Common myeloid progenitor, CD34-positive (primary cell): ENCODE data around the gene KCNN3. TPM values are rescaled to one million over a fixed set of nuclear protein-coding genes. Genes with fewer than 3 reads are reported as not detected.
"Not testable (repeated sequence)": the region's sequence is repeated elsewhere in the genome, so short reads cannot be mapped to it uniquely, and the experiment has no call there.

Experiments
- CTCF ChIA-PET: fragments of 350-600 bp; sonication (Branson Sonifier 250); formaldehyde crosslinking; loops from one replicate; lab custom pipeline; 2021; ENCODE audit warnings: antibody characterized with exemption; lab: Charles Lee
- POLR2A ChIA-PET: fragments of 350-600 bp; sonication (Branson Sonifier 250); formaldehyde crosslinking; loops from one replicate; lab custom pipeline; 2021; ENCODE audit warnings: antibody characterized with exemption; lab: Charles Lee
- DNase-seq, 3 donors: peaks; one replicate each; pipeline versions ENCODE4 v3.0.0 to v3.0.0-alpha.2; 2013
- H3K27ac ChIP-seq, 2 experiments: 1 replicate in 1 of 2; 2 replicates in 1 of 2; pipeline ENCODE4 v1.7.0; 2013; ENCODE audit warnings: inconsistent platforms in 2 of 2, low read length in 2 of 2, mild to moderate bottlenecking in 2 of 2, low read depth in 1 of 2, moderate library complexity in 1 of 2; ENCODE audit not compliant: severe bottlenecking in 2 of 2, insufficient read depth in 1 of 2, poor library complexity in 1 of 2
- H3K27me3 ChIP-seq, 5 experiments: replicated peaks in 2 of 5; 1 replicate in 3 of 5; 2 replicates in 2 of 5; pipeline versions ENCODE4 v1.6.1 to v1.7.0; 2013; ENCODE audit warnings: low read length in 4 of 5, mild to moderate bottlenecking in 2 of 5, moderate library complexity in 2 of 5, inconsistent platforms in 1 of 5; ENCODE audit not compliant: insufficient read depth in 5 of 5, control insufficient read depth in 4 of 5
- H3K36me3 ChIP-seq, 4 experiments: 1 replicate in 2 of 4; 2 replicates in 2 of 4; pipeline versions ENCODE4 v1.6.1 to v1.7.0; 2013; ENCODE audit warnings: low read length in 3 of 4, control low read depth in 1 of 4, mild to moderate bottlenecking in 1 of 4; ENCODE audit not compliant: control insufficient read depth in 4 of 4, insufficient read depth in 4 of 4
- H3K4me1 ChIP-seq, 4 experiments: 1 replicate in 3 of 4; 2 replicates in 1 of 4; pipeline versions ENCODE4 v1.6.1 to v1.7.1; 2013; ENCODE audit warnings: low read length in 3 of 4, mild to moderate bottlenecking in 3 of 4, control low read depth in 1 of 4, inconsistent platforms in 1 of 4, moderate library complexity in 1 of 4; ENCODE audit not compliant: control insufficient read depth in 4 of 4, insufficient read depth in 4 of 4; ENCODE audit errors: control extremely low read depth in 1 of 4
- H3K4me3 ChIP-seq, 7 experiments: 1 replicate in 4 of 7; 2 replicates in 3 of 7; pipeline versions ENCODE4 v1.5.1 to v1.7.0; 2013; ENCODE audit warnings: mild to moderate bottlenecking in 7 of 7, low read length in 6 of 7, moderate library complexity in 6 of 7, inconsistent platforms in 2 of 7, low read depth in 2 of 7, control low read depth in 1 of 7; ENCODE audit not compliant: insufficient read depth in 4 of 7, control insufficient read depth in 1 of 7; ENCODE audit errors: extremely low read depth in 1 of 7
- H3K9me3 ChIP-seq, 5 experiments: 1 replicate in 4 of 5; 2 replicates in 1 of 5; pipeline versions ENCODE4 v1.6.1 to v1.7.1; 2013; ENCODE audit warnings: low read length in 4 of 5, mild to moderate bottlenecking in 2 of 5, inconsistent platforms in 1 of 5, low read depth in 1 of 5, moderate library complexity in 1 of 5; ENCODE audit not compliant: control insufficient read depth in 4 of 5, insufficient read depth in 2 of 5; ENCODE audit errors: control extremely low read depth in 1 of 5
- WGBS: methylation state at CpG from one replicate; pipeline ENCODE4 v1.1.5; 2013; ENCODE audit not compliant: insufficient coverage; 5-methylcytosine and 5-hydroxymethylcytosine counted together
- polyA plus RNA-seq: library from polyadenylated mRNA; unstranded; fragments of 120-200 nt; gene quantifications from one replicate; pipeline ENCODE4 v1.2.1, GENCODE V29; 2013

Gene KCNN3
- polyA plus RNA-seq: 0.01 TPM

- H3K4me3 ChIP-seq: peak within 1 kb of the TSS in 4 of 7 experiments; percentile 12 to 59 (median 44)
- peaks cover 0 to 29% (median 27%) of the 10 kb centered on the region in 4 experiments for H3K4me1 ChIP-seq
- DNase-seq: peak; percentile 83 to 91 (median 91)
- CTCF ChIA-PET: interaction anchor here (1.1 to 5.7 kb wide), 6 partner anchors 9 to 200 kb away, joined by 3 to 30 read pairs (median 6); no protein-coding TSS in a partner anchor
- H3K9me3 ChIP-seq: no peaks in the 10 kb centered on the region
- no peaks in the 10 kb centered on the region for H3K36me3 ChIP-seq
- WGBS: 0% methylated on average over 13 of the region's 17 CpGs
- no peak within 1 kb of the TSS for H3K27ac ChIP-seq
- POLR2A ChIA-PET: no interaction called here
- H3K27me3 ChIP-seq: peaks cover 0 to 40% (median 11%) of the 10 kb centered on the region in 5 experiments
These were observed at the start of gene KCNN3 for GRCh38 chr1:154870115-154870571. TSS of gene KCNN3 (minus strand) at chr1:154870281. CDS start at chr1:154869964, 317 bp downstream.

DNA sequence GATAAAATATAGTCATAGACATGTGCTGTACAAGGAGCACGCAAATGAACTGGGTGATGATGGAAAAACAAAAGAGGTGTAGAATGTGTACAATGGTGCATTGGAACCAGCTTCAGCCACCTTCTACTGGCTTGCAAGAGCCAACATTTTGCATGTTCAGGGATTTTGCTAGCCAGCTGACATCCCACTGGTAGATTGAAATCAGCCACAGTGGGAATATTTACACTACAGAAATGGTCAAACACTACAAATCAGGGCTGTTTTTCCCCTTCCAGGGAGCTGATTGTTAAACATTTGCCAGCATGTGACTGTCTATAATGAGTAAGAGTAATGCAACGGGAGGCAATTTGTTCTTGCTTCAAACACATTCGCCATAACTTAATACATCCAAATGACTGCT, 43.2 kb upstream of the KCNN3 start:
- ChIA-PET POLR2A (no interaction called here), CTCF (interaction anchor here (1.3 to 1.4 kb wide), 2 partner anchors 11 to 103 kb away, joined by 3 read pairs; no protein-coding TSS in a partner anchor)
- no CpG with 5 or more reads among the region's 3 CpGs for WGBS

GRCh38 chr1:154912755-154913154, 42.7 kb upstream of the KCNN3 start:
- no peaks in the 10 kb centered on the region for H3K27me3 ChIP-seq
- H3K4me3 ChIP-seq: no peak overlapping the region
- no peaks in the 10 kb centered on the region for H3K4me1 ChIP-seq
- ChIA-PET CTCF (interaction anchor here (0.8 to 1.4 kb wide), 4 partner anchors 11 to 148 kb away, joined by 3 read pairs; no protein-coding TSS in a partner anchor), POLR2A (no interaction called here)
- no peak overlapping the region for H3K27ac ChIP-seq
- H3K36me3 ChIP-seq: no peaks in the 10 kb centered on the region
- no peak for DNase-seq
- 83% methylated on average over 1 of the region's 2 CpGs for WGBS
- peaks cover 0 to 13% (median 2%) of the 10 kb centered on the region in 5 experiments for H3K9me3 ChIP-seq

More for the DNA sequence above, 43.2 kb upstream of the KCNN3 start:
- H3K27ac ChIP-seq: no peak overlapping the region
- H3K4me3 ChIP-seq: no peak overlapping the region
- peaks cover 0 to 10% (median 2%) of the 10 kb centered on the region in 5 experiments for H3K9me3 ChIP-seq
- no peak for DNase-seq
- H3K27me3 ChIP-seq: no peaks in the 10 kb centered on the region
- H3K4me1 ChIP-seq: no peaks in the 10 kb centered on the region
- no peaks in the 10 kb centered on the region for H3K36me3 ChIP-seq

GRCh38 chr1:154911691-154912550, 41.8 kb upstream of the KCNN3 start:
- Histone ChIP-seq H3K27ac (no peak overlapping the region), H3K9me3 (peaks cover 0 to 14% (median 2%) of the 10 kb centered on the region in 5 experiments), H3K4me3 (no peak overlapping the region), H3K27me3 (no peaks in the 10 kb centered on the region), H3K36me3 (no peaks in the 10 kb centered on the region), H3K4me1 (no peaks in the 10 kb centered on the region)
- ChIA-PET CTCF (interaction anchor here (0.8 to 1.4 kb wide), 3 partner anchors 104 to 149 kb away, joined by 3 read pairs; no protein-coding TSS in a partner anchor), POLR2A (no interaction called here)
- WGBS: 97% methylated on average over 7 of the region's 8 CpGs
- no peak for DNase-seq

DNA sequence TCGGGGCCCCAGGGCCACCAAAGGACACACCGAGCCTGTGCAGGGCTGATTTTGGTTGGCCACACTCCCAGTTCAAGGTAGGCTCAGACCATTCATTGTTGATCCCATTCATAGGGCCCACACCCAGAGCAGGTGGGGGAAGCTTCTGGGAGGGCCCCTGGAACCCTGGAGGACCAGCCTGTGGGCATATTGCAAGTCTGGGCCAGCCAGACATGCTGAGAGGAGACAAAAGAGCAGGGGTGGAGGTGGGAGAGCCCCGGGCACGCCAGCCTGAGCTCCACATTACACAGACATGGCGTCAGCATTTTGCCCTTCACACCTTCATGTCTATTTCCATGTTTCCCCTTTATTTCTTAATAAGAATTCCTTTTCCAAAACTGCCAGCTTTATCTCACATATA, 40.8 kb upstream of the KCNN3 start:
- ChIA-PET CTCF (no interaction called here), POLR2A (no interaction called here)
- H3K9me3 ChIP-seq: peaks cover 0 to 11% (median 0%) of the 10 kb centered on the region in 5 experiments
- DNase-seq: no peak
- no peaks in the 10 kb centered on the region for H3K27me3 ChIP-seq
- no peak overlapping the region for H3K4me3 ChIP-seq
- no peaks in the 10 kb centered on the region for H3K4me1 ChIP-seq
- H3K27ac ChIP-seq: no peak overlapping the region
- no peaks in the 10 kb centered on the region for H3K36me3 ChIP-seq
- 100% methylated on average over 1 of the region's 5 CpGs for WGBS

GRCh38 chr1:154908937-154909336, 38.9 kb upstream of the KCNN3 start:
- Histone ChIP-seq H3K27ac (no peak overlapping the region), H3K27me3 (no peaks in the 10 kb centered on the region), H3K4me1 (no peaks in the 10 kb centered on the region), H3K36me3 (no peaks in the 10 kb centered on the region), H3K9me3 (peaks cover 0 to 11% (median 0%) of the 10 kb centered on the region in 5 experiments), H3K4me3 (no peak overlapping the region)
- WGBS: 100% methylated on average over 1 of the region's 5 CpGs
- ChIA-PET CTCF (interaction anchor here (0.6 kb wide), 1 partner anchor 31 kb away, joined by 3 read pairs; no protein-coding TSS in a partner anchor), POLR2A (no interaction called here)
- DNase-seq: no peak

DNA sequence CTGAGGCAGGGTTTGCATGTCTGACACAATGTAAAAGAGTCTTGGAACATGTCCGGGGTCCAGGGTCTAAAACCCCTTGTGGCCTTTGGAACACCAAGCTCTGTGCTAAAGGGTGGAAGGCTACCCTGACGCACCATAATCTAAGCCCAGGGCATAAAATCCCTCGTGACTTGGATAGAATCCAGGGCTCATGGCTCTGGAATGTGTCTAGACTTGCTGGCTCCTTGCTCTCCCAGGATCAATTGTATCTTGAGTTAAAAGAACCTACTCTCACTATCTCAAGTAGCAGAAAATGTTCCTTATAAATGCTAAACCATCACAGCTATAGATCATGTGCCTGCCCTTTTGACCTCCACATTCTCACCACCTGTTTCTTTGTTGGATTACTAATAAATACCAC, 38.0 kb upstream of the KCNN3 start:
- POLR2A ChIA-PET, H3K27ac ChIP-seq, H3K4me1 ChIP-seq, H3K27me3 ChIP-seq, H3K4me3 ChIP-seq, DNase-seq, H3K36me3 ChIP-seq, CTCF ChIA-PET: not testable (repeated sequence)
- H3K9me3 ChIP-seq: peaks cover 0 to 11% (median 0%) of the 10 kb centered on the region in 5 experiments
- WGBS: 100% methylated on average over 2 of the region's 3 CpGs
